ENCODE data around the gene EMX2.

- TF ChIP-seq POLR2AphosphoS5 (IDR thresholded peaks at IDR 0.05; ENCODE audit: insufficient read depth in 1 of 2, low read depth in 1 of 2) (no peak), CTCF (IDR thresholded peaks at IDR 0.05) (no peak)
Measured at GRCh38 chr10:117519879-117520278, 22.7 kb upstream of the EMX2 start.

Data from vagina (tissue), 2 donors.